Measurements from ENCODE around the gene ANKRD45.
"Not testable (repeated sequence)": the region's sequence is repeated elsewhere in the genome, so short reads cannot be mapped to it uniquely, and the experiment has no call there.

- not testable (repeated sequence) for TF ChIP-seq CTCF (conservative IDR thresholded peaks at IDR 0.05); ZFX (IDR thresholded peaks at IDR 0.05)
Observed at GRCh38 chr1:173685121-173685520, 15.5 kb upstream of the ANKRD45 start.
